ENCODE results near the gene CEBPA.

DNA sequence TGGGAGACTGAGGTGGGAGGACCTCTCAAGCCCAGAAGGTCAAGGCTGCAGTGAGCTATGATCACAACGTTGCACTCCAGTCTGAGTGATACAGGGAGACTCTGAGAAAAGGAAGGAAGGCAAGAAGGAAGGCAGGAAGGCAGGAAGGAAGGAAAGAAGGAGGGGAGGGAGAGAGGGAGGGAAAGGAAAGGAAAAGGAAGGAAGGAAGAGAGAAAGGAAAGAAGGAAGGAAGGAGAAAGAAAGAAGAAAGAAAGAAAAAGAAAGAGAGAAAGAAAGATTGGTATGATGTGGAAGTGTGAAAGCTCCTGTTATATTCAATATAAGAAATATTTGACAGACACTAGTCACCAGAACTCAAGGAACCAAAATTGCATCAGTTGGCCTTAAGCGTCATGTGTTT lies 38.7 kb upstream of the CEBPA start:
- TF ChIP-seq CTCF (IDR thresholded peaks at IDR 0.05; ENCODE audit: insufficient read depth, low read length, poor library complexity, severe bottlenecking) (no peak), EZH2phosphoT487 (conservative IDR thresholded peaks at IDR 0.05; ENCODE audit: low read length) (no peak)

Data from SU-DHL-6 (cell line).